Anterior cingulate cortex (tissue), 58 donors: Measurements from ENCODE around the gene QSER1.
"Not testable (repeated sequence)": the region's sequence is repeated elsewhere in the genome, so short reads cannot be mapped to it uniquely, and the experiment has no call there.

Experiments used
- DNase-seq, 58 donors: peaks; one replicate each; lab custom pipeline; 2025; lab: John Stamatoyannopoulos, UW

The QSER1 gene

GRCh38 chr11:32990481-32990880 is 97.9 kb downstream of the QSER1 start:
- DNase-seq: no peak

- DNase-seq: no peak
These were observed 98.8 kb downstream of the QSER1 start for GRCh38 chr11:32991427-32991826.

DNA sequence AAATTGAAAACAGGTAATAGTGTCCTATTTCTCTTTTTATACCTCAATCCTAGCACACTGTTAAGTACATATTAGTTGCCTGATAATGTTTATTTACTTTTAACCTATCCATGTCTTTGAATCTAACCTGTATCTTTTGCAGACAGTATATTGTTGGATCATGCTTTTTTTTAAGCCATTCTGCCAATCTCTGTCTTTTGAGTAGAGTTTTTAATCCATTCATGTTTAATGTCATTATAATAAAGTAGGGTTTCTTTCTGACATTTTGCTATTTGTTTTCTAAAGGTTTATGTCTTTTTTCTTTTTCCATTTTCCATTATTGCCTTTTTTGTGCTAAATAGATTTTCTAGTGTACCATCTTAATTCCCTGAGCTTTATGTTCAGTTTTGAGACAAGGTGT is 99.3 kb downstream of the QSER1 start:
- no peak for DNase-seq

DNA sequence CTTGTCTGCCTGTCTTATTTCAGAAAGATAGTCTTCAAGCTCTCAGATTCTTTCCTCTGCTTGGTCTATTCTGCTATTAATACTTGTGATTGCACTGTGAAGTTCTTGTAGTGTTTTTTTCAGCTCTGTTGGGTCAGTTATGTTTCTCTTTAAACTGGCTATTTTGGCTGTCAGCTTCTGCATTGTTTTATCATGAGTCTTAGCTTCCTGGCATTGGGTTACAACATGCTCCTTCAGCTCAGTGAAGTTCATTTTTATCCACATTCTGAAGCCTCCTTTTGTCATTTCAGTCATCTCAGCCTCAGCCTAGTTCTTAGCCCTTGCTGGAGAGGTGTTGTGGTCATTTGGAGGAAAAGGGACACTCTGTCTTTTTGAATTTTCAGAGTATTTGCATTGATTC is 107.6 kb downstream of the QSER1 start:
- DNase-seq: no peak

GRCh38 chr11:33001281-33001680 is 108.7 kb downstream of the QSER1 start:
- DNase-seq: no peak

- no peak for DNase-seq
These were observed 109.3 kb downstream of the QSER1 start for GRCh38 chr11:33001751-33002542.

GRCh38 chr11:33005175-33005574 is 112.6 kb downstream of the QSER1 start:
- no peak for DNase-seq

DNA sequence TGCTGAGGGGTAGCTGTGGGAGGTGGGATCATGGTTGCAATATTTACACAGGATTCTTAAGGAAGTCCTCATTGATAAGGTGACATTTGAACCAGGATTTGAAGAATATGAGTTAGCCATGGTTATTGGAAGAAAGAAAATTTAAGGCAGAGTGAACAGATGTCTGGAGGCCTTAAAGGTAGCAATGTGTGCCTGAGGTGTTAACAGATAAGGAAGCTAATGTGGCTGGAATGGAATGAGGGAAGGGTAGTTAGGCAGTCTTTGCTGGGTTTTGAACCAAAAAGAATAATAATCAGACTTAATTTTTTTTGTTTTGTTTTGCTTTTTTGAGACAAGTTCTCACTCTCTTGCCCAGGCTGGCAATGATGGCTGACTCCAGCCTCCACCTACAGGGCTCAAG is 113.4 kb downstream of the QSER1 start:
- DNase-seq: no peak

DNA sequence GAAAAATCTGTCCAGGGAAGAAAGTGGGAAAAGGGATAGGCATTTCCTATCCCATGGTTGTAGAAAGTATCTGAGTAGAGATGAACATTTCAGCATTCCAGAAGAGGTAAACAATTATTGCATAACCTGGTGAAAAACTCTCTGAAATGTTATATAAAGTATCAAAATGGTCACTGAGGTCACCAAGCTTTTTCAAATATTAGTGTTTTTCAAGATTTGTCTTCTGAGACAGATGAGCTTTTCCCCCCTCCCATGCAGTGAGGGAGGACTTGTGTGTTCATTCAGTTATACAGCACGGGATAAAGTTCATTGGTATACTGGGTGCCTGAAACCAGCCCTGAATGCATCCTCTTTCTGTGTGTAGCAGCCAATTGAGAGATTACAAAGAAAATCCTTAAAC is 121.1 kb downstream of the QSER1 start:
- no peak for DNase-seq

DNA sequence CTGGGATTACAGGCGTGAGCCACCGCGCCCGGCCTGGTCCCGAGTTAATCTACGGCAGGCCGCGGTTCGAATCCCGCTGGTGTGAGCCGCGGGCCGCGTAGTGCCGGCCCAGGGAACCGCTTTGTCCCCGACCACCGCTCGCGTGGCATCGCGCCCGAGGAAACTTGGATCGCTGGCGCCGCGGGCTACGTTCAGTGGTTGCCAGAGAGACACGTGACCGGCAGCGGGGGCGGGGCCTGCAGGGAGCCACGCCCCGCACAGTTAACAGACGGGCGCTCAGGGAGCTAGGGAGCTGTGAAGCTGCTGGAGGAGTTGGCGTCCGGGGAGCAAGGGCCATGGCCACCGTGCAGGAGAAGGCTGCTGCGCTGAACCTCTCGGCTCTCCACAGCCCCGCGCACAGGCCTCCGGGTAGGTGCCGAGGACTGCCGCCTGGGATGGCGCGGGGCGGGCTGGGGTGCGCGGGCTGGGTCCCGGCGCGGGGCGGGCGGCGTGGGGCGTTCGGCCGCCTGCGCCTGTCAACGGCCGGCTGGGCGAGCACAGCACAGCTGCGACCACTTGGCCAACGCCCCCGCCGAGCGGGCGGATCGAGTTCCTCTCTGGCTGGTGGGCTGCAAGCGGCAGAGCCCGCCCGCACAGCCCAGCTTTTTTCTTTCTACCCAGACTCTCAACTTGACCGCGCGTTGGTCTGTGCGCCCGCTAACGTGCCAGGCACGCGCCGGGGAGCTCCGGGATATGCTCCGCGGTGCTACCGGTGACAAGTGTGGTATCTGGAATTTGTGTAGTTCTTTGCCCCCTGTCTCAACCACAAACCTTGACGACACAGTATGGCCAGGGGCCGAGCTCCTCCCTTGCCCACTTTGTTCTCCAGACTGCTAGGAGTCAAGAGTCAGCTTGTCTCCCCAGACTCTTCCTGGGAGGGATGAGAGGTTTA is 123.3 kb downstream of the QSER1 start, which contains the start of gene DEPDC7:
TSS of gene DEPDC7 (plus strand) at position 258 of the 931 bp plus-strand sequence. CDS start at position 336, 78 bp downstream.
- DNase-seq: peak in 57 of 58 donors; percentile 8 to 94 (median 83)

DNA sequence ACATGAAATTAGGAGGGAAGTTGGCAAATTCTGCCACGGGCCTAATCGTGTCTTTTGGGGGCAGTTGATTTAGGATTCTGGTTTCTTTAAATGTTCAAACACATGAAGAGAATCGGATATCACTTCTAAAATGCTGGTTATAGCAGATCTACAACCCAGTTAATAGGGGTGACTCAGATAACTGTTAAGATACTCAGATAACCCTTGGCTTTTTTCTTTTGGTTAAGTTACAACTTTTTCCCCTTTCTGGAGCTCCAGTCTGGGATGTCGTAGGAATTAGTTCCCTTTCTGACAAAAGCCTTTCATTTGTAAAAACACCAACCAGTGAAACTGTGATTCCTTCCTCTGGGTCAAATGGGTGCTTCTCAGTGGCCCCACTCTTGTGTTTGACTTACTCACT is 124.0 kb downstream of the QSER1 start:
- no peak for DNase-seq

DNA sequence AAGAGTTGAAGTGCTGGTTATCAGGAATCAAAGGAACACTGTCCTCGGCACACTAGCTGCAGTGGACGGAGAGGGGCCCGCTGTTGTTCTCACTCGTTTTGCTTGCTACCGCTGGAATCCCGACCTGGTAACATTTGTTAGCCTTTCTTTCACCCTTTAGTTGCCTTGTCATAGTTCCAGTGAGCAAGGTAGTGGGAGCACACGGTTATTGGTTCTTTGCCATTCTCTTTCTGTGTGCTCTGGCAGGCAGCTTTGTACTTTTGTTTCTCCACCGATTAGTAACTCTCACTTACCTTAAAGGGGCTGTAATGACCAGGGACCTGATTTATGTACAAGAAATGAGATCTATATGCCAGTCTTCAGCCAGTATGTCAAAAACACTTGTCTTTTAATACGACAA is 124.9 kb downstream of the QSER1 start:
- DNase-seq: no peak

DNA sequence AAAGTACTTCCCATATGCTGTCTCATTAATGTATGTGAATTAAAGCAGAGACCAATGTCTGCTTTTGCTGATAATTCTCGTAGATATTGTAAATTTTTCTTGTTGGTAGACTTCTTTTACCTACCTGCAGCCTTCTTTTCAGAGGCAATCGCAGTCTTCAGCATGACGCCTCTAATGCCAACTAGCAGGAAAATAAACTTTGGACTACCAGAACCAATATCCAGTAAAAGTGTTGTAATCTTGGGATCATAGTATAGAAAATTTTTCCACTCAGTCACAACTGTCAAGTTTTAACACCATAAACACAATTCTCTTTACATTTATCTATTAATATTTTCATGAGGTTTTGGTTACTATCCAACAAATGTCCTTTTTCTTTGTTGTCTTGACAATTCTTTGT is 125.4 kb downstream of the QSER1 start:
- DNase-seq: no peak

DNA sequence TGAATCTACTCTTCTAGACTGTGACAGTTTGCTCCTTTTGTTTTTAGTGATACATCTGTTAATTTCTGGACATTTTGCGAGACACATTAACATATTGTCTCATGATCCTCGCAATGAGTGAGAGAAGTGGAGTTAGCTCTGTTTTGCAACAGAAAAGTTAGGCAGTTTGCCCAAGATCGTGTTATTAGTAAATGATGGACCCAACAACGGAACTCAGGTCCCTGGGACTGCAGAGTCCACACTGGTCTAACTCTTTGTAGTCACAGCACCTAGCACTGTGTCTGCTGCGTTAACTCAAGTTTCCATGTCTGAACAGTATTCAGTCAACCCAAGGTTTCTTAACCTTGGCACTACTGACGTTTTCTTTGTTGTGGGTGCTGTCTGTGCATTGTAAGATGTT is 126.2 kb downstream of the QSER1 start:
- no peak for DNase-seq

- no peak for DNase-seq
These were observed 128.9 kb downstream of the QSER1 start for GRCh38 chr11:33021501-33021900.

DNA sequence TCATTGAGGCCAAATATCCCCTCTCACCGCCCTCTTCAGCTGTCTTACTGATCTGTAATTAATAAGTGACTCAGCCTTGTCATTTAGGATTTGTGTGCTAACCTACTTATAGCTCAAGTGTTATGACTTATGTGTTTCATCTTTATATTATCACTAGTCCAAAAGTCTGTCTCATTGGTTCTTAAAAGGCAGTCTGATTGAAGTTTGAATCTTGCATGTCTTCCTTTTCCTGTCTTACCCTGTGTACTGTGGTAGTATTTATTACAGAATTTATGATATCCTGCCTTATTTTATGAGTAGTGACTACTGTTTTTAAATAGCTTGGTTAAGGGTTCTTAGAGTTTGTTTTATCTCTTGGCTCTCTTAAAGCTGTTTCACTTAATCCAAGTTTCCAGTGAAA is 129.3 kb downstream of the QSER1 start:
- no peak for DNase-seq

- no peak for DNase-seq
These were observed 132.7 kb downstream of the QSER1 start for GRCh38 chr11:33025339-33025722.

GRCh38 chr11:33027233-33027632 is 134.6 kb downstream of the QSER1 start:
- no peak for DNase-seq

GRCh38 chr11:33027846-33028536 is 135.4 kb downstream of the QSER1 start:
- peak in 1 of 58 donors; percentile 5 for DNase-seq

DNA sequence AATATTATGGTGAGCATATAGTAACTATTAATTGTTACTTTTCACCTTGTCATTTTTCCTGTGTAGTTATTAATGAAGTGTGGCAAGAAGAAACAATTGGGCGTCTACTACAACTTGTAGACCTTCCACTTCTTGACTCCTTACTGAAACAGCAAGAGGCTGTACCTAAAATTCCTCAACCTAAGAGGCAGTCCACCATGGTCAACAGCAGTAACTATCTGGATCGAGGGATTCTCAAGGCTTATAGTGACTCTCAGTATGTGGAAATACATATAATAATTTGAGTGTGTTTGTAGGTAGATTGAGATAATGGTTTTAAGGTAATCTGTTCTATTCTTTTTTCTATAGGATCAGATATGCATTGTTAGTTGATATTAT is 135.9 kb downstream of the QSER1 start:
- no peak for DNase-seq

- not testable (repeated sequence) for DNase-seq
These were observed 136.6 kb downstream of the QSER1 start for GRCh38 chr11:33029218-33029617.
